Glomerular endothelial cell (primary cell): ENCODE data around the gene PAMR1. TPM values are rescaled to one million over a fixed set of nuclear protein-coding genes. Genes with fewer than 3 reads are reported as not detected.

Experiments
- DNase-seq: peaks from one replicate; pipeline ENCODE4 v3.0.0-alpha.2; 2011; ENCODE audit warnings: low read depth, low spot score; ENCODE audit errors: extremely low read depth
- total RNA-seq: library from RNA; depleted of rRNA; stranded (reverse); fragments of >200 nt; gene quantifications from 2 replicates; pipeline ENCODE4 v1.2.3, GENCODE V29; 2015

PAMR1 gene
- total RNA-seq, 1 donor from 2014 or later = 0.18 TPM

GRCh38 chr11:35407041-35407440 is 118.4 kb downstream of the PAMR1 start:
- DNase-seq = no peak

GRCh38 chr11:35404388-35404775 is 121.0 kb downstream of the PAMR1 start:
- DNase-seq = no peak

- DNase-seq = no peak
Measured at GRCh38 chr11:35403765-35404387, 121.5 kb downstream of the PAMR1 start.

GRCh38 chr11:35402751-35403660 is 122.4 kb downstream of the PAMR1 start:
- no peak for DNase-seq

GRCh38 chr11:35398881-35399280 is 126.5 kb downstream of the PAMR1 start:
- DNase-seq = no peak

GRCh38 chr11:35394941-35395340 is 130.5 kb downstream of the PAMR1 start:
- no peak for DNase-seq

GRCh38 chr11:35393098-35393497 is 132.3 kb downstream of the PAMR1 start:
- DNase-seq = no peak

- peak; percentile 27 for DNase-seq
Measured at GRCh38 chr11:35391922-35392688, 133.3 kb downstream of the PAMR1 start.

- DNase-seq = no peak
Measured at GRCh38 chr11:35390737-35391682, 134.4 kb downstream of the PAMR1 start.

GRCh38 chr11:35389897-35390465 is 135.4 kb downstream of the PAMR1 start:
- no peak for DNase-seq

- DNase-seq = no peak
Measured at GRCh38 chr11:35389112-35389511, 136.3 kb downstream of the PAMR1 start.

GRCh38 chr11:35388061-35388460 is 137.4 kb downstream of the PAMR1 start:
- DNase-seq = no peak

- DNase-seq = no peak
Measured at GRCh38 chr11:35387111-35387982, 138.1 kb downstream of the PAMR1 start.

GRCh38 chr11:35383953-35384352 is 141.5 kb downstream of the PAMR1 start:
- DNase-seq = no peak

Other genes with a start within 250 kb of the PAMR1 start
- not detected in 2 replicates for gene SLC1A2, start 106.1 kb downstream of the PAMR1 start, total RNA-seq
- 64.6 and 73.2 TPM in 2 replicates for gene FJX1, start 92.8 kb upstream of the PAMR1 start, total RNA-seq
- gene TRIM44, start 137.2 kb upstream of the PAMR1 start, total RNA-seq = 36.2 and 40.9 TPM in 2 replicates